Measurements from ENCODE around the gene ZBTB47. TPM values are rescaled to one million over a fixed set of nuclear protein-coding genes. Genes with fewer than 3 reads are reported as not detected.
A peak's percentile ranks its signal among the peaks of the same experiment; 100 is the strongest.

Gene ZBTB47
- total RNA-seq, 1 experiment from 2014 or later: 9.5 TPM

- ChIA-PET CTCF (no interaction called here), POLR2A (ENCODE audit: unreplicated experiment) (no interaction called here)
- Histone ChIP-seq H3F3A (ENCODE audit: low read length, unreplicated experiment) (no peaks in the 10 kb centered on the region), H3K4me1 (ENCODE audit: insufficient read depth, low read length) (no peaks in the 10 kb centered on the region), H3K4me3 (ENCODE audit: low read length) (no peak overlapping the region), H3K9ac (ENCODE audit: low read length) (no peak overlapping the region), H3K27ac (ENCODE audit: low read length) (no peak overlapping the region), H3K79me2 (ENCODE audit: low read length) (no peaks in the 10 kb centered on the region), H2AFZ (ENCODE audit: low read length) (no peak overlapping the region), H4K20me1 (ENCODE audit: low read length) (no peaks in the 10 kb centered on the region), H3K27me3 (ENCODE audit: low read length) (no peaks in the 10 kb centered on the region), H3K4me2 (ENCODE audit: low read length) (no peak overlapping the region), H3K36me3 (ENCODE audit: low read depth, low read length) (no peaks in the 10 kb centered on the region), H3K9me3 (ENCODE audit: low read length) (no peaks in the 10 kb centered on the region), H3K9me2 (replicated peaks; ENCODE audit: low read length) (no peaks in the 10 kb centered on the region)
- intact Hi-C loops (cut with micrococcal nuclease): no loop called here
- BruUV-seq (replicated peaks): no TSS peak
- ATAC-seq (no peak), DNase-seq (no peak)
- TF ChIP-seq CTCF (conservative IDR thresholded peaks at IDR 0.05; ENCODE audit: low read depth, low read length) (no peak), EZH2 (IDR thresholded peaks at IDR 0.05; ENCODE audit: low read length, unreplicated experiment) (no peak), EZH2phosphoT487 (IDR thresholded peaks at IDR 0.05; ENCODE audit: borderline replicate concordance, low read length) (no peak)
Observed at GRCh38 chr3:42668413-42668760, 14.9 kb downstream of the ZBTB47 start.

GRCh38 chr3:42668793-42669217 lies 15.3 kb downstream of the ZBTB47 start:
- Histone ChIP-seq H3K9me2 (replicated peaks; ENCODE audit: low read length) (no peaks in the 10 kb centered on the region), H3K9ac (ENCODE audit: low read length) (no peak overlapping the region), H2AFZ (ENCODE audit: low read length) (no peak overlapping the region), H4K20me1 (ENCODE audit: low read length) (no peaks in the 10 kb centered on the region), H3K79me2 (ENCODE audit: low read length) (no peaks in the 10 kb centered on the region), H3K4me3 (ENCODE audit: low read length) (no peak overlapping the region), H3K27ac (ENCODE audit: low read length) (no peak overlapping the region), H3K9me3 (ENCODE audit: low read length) (no peaks in the 10 kb centered on the region), H3K4me2 (ENCODE audit: low read length) (no peak overlapping the region), H3K4me1 (ENCODE audit: insufficient read depth, low read length) (no peaks in the 10 kb centered on the region), H3K27me3 (ENCODE audit: low read length) (no peaks in the 10 kb centered on the region), H3F3A (ENCODE audit: low read length, unreplicated experiment) (no peaks in the 10 kb centered on the region), H3K36me3 (ENCODE audit: low read depth, low read length) (no peaks in the 10 kb centered on the region)
- ATAC-seq: no peak
- intact Hi-C loops (cut with micrococcal nuclease): no loop called here
- ChIA-PET CTCF (no interaction called here), POLR2A (ENCODE audit: unreplicated experiment) (interaction anchor here (0.7 kb wide), 1 partner anchor 519 kb away, joined by 3 read pairs; no protein-coding TSS in a partner anchor)
- TF ChIP-seq EZH2 (IDR thresholded peaks at IDR 0.05; ENCODE audit: low read length, unreplicated experiment) (no peak), CTCF (conservative IDR thresholded peaks at IDR 0.05; ENCODE audit: low read depth, low read length) (no peak), EZH2phosphoT487 (IDR thresholded peaks at IDR 0.05; ENCODE audit: borderline replicate concordance, low read length) (no peak)
- BruUV-seq (replicated peaks): no TSS peak
- peak; percentile 62 for DNase-seq

- Histone ChIP-seq H3F3A (ENCODE audit: low read length, unreplicated experiment) (no peaks in the 10 kb centered on the region), H3K27ac (ENCODE audit: low read length) (no peak overlapping the region), H3K36me3 (ENCODE audit: low read depth, low read length) (no peaks in the 10 kb centered on the region), H3K4me1 (ENCODE audit: insufficient read depth, low read length) (no peaks in the 10 kb centered on the region; the same call in 1 of the 2 replicates), H3K4me2 (ENCODE audit: low read length) (no peak overlapping the region), H3K4me3 (ENCODE audit: low read length) (no peak overlapping the region), H3K9ac (ENCODE audit: low read length) (no peak overlapping the region), H2AFZ (ENCODE audit: low read length) (no peak overlapping the region), H3K79me2 (ENCODE audit: low read length) (no peaks in the 10 kb centered on the region), H3K27me3 (ENCODE audit: low read length) (no peaks in the 10 kb centered on the region), H3K9me3 (ENCODE audit: low read length) (no peaks in the 10 kb centered on the region), H3K9me2 (replicated peaks; ENCODE audit: low read length) (no peaks in the 10 kb centered on the region), H4K20me1 (ENCODE audit: low read length) (no peaks in the 10 kb centered on the region)
- ChIA-PET POLR2A (ENCODE audit: unreplicated experiment) (no interaction called here), CTCF (no interaction called here)
- DNase-seq (no peak), ATAC-seq (no peak)
- intact Hi-C loops (cut with micrococcal nuclease): no loop called here
- TF ChIP-seq EZH2phosphoT487 (IDR thresholded peaks at IDR 0.05; ENCODE audit: borderline replicate concordance, low read length) (no peak), EZH2 (IDR thresholded peaks at IDR 0.05; ENCODE audit: low read length, unreplicated experiment) (no peak), CTCF (conservative IDR thresholded peaks at IDR 0.05; ENCODE audit: low read depth, low read length) (no peak)
- no TSS peak for BruUV-seq (replicated peaks)
Observed at GRCh38 chr3:42670051-42670576, 16.6 kb downstream of the ZBTB47 start.

All from PC-3 (cell line).